Skin epidermis (tissue), 12 donors: ENCODE results near the gene ACIN1.
"Not testable (repeated sequence)": the region's sequence is repeated elsewhere in the genome, so short reads cannot be mapped to it uniquely, and the experiment has no call there.

ENCODE experiments used
- H3K27ac ChIP-seq, 21 experiments: fragments of 200-600 bp; sonication (generic) in 11 of 21; one replicate each; pipeline ENCODE4 v1.5.0; 2020; ENCODE audit warnings: mild to moderate bottlenecking in 3 of 21, inconsistent platforms in 2 of 21, moderate library complexity in 2 of 21
- H3K4me3 ChIP-seq, 7 experiments: fragments of 200-600 bp; sonication (generic) in 2 of 7; one replicate each; pipeline ENCODE4 v1.5.0; 2020; ENCODE audit warnings: inconsistent platforms in 2 of 7, mild to moderate bottlenecking in 2 of 7, moderate library complexity in 1 of 7

Gene ACIN1

GRCh38 chr14:23110579-23111365 lies 15.8 kb upstream of the ACIN1 start:
- H3K27ac ChIP-seq, result no peak overlapping the region
- H3K4me3 ChIP-seq, result no peak overlapping the region

- Histone ChIP-seq H3K27ac (no peak overlapping the region), H3K4me3 (no peak overlapping the region)
Measured at GRCh38 chr14:23109769-23110168, 14.8 kb upstream of the ACIN1 start.

- H3K4me3 ChIP-seq, H3K27ac ChIP-seq: not testable (repeated sequence)
Measured at GRCh38 chr14:23108169-23108568, 13.2 kb upstream of the ACIN1 start.

GRCh38 chr14:23107620-23108019 lies 12.7 kb upstream of the ACIN1 start:
- H3K27ac ChIP-seq, H3K4me3 ChIP-seq: not testable (repeated sequence)

- Histone ChIP-seq H3K27ac (no peak overlapping the region), H3K4me3 (no peak overlapping the region)
Measured at GRCh38 chr14:23106747-23107045, 11.8 kb upstream of the ACIN1 start.

GRCh38 chr14:23105348-23105824 lies 10.4 kb upstream of the ACIN1 start:
- H3K27ac ChIP-seq, result no peak overlapping the region
- no peak overlapping the region for H3K4me3 ChIP-seq

- Histone ChIP-seq H3K4me3 (no peak within 1 kb of the TSS), H3K27ac (no peak within 1 kb of the TSS)
Measured at GRCh38 chr14:23104591-23105347, 9.8 kb upstream of the ACIN1 start, which contains the start of gene CIROP. Gene CIROP, minus strand, starts transcription at chr14:23104989. Its CDS starts 69 bp downstream, at chr14:23104920.

- Histone ChIP-seq H3K4me3 (no peak overlapping the region), H3K27ac (no peak overlapping the region)
Measured at GRCh38 chr14:23104070-23104590, 9.2 kb upstream of the ACIN1 start.

GRCh38 chr14:23103581-23103980 lies 8.6 kb upstream of the ACIN1 start:
- no peak overlapping the region for H3K4me3 ChIP-seq
- no peak overlapping the region for H3K27ac ChIP-seq

- Histone ChIP-seq H3K27ac (no peak overlapping the region), H3K4me3 (no peak overlapping the region)
Measured at GRCh38 chr14:23102801-23103200, 7.9 kb upstream of the ACIN1 start.

GRCh38 chr14:23101986-23102625 lies 7.2 kb upstream of the ACIN1 start:
- no peak overlapping the region for H3K4me3 ChIP-seq
- H3K27ac ChIP-seq, result no peak overlapping the region

- H3K4me3 ChIP-seq, result no peak overlapping the region
- H3K27ac ChIP-seq, result no peak overlapping the region
Measured at GRCh38 chr14:23101213-23101970, 6.5 kb upstream of the ACIN1 start.

GRCh38 chr14:23099212-23099861 lies 4.4 kb upstream of the ACIN1 start:
- no peak overlapping the region for H3K27ac ChIP-seq
- H3K4me3 ChIP-seq, result no peak overlapping the region

GRCh38 chr14:23097786-23098185 lies 2.9 kb upstream of the ACIN1 start:
- Histone ChIP-seq H3K4me3 (no peak overlapping the region), H3K27ac (no peak overlapping the region)

- H3K4me3 ChIP-seq, result peak within 1 kb of the TSS; percentile 64 to 90 (median 78)
- H3K27ac ChIP-seq, result peak within 1 kb of the TSS; percentile 90 to 100 (median 98)
Measured at GRCh38 chr14:23095196-23096108, 516 bp upstream of the ACIN1 start, which contains the start of gene C14orf119. Gene C14orf119, plus strand, starts transcription at chr14:23095505. Its CDS starts 2,154 bp downstream, at chr14:23097659.

- H3K27ac ChIP-seq, result peak overlapping the region in 20 of 21 experiments; percentile 87 to 100 (median 98)
Measured at GRCh38 chr14:23093991-23094665, 808 bp downstream of the ACIN1 start.

GRCh38 chr14:23093526-23093925 lies 1.4 kb downstream of the ACIN1 start:
- Histone ChIP-seq H3K4me3 (peak overlapping the region in 5 of 7 experiments; percentile 61 to 90 (median 78)), H3K27ac (peak overlapping the region in 3 of 21 experiments; percentile 95 to 99 (median 98))

More at GRCh38 chr14:23093991-23094665, 808 bp downstream of the ACIN1 start:
- H3K4me3 ChIP-seq, result peak overlapping the region; percentile 61 to 90 (median 78)
